Cardiac muscle cell (in vitro differentiated cells and primary cell): ENCODE results near the gene MICOS13. TPM values are rescaled to one million over a fixed set of nuclear protein-coding genes. Genes with fewer than 3 reads are reported as not detected.
A peak's percentile ranks its signal among the peaks of the same experiment; 100 is the strongest.

Experiments
- DNase-seq, 2 donors: peaks; one replicate each; pipeline versions ENCODE4 v3.0.0 to v3.0.0-alpha.2; 2010 to 2017; ENCODE audit warnings: low read depth in 1 of 2, low spot score in 1 of 2
- H3K27ac ChIP-seq: fragments of 200-600 bp; sonication (generic); 2 replicates; pipeline ENCODE4 v1.5.1; 2016
- H3K27me3 ChIP-seq: fragments of 200-600 bp; sonication (generic); 2 replicates; pipeline ENCODE4 v1.6.0; 2016; ENCODE audit warnings: control low read depth
- H3K36me3 ChIP-seq: fragments of 200-600 bp; sonication (generic); 2 replicates; pipeline ENCODE4 v1.5.1; 2016; ENCODE audit warnings: control low read depth
- H3K4me1 ChIP-seq: fragments of 200-600 bp; sonication (generic); 2 replicates; pipeline ENCODE4 v1.8.1; 2017; ENCODE audit warnings: low read depth, mild to moderate bottlenecking, mixed run types
- H3K4me3 ChIP-seq: fragments of 200-600 bp; sonication (generic); 2 replicates; pipeline ENCODE4 v1.5.1; 2016; ENCODE audit warnings: mild to moderate bottlenecking
- H3K9me3 ChIP-seq: fragments of 200-600 bp; sonication (generic); 2 replicates; pipeline ENCODE4 v1.5.1; 2017; ENCODE audit warnings: low read depth, mild to moderate bottlenecking, control low read depth
- polyA plus RNA-seq: library from polyadenylated mRNA; unstranded; fragments of >200 nt; fragmentation: Nextera tagmentation; extraction: Ambion mirVana; gene quantifications from 2 replicates; pipeline ENCODE4 v1.2.1, GENCODE V29; 2016
- total RNA-seq: library from RNA; depleted of rRNA; stranded (reverse); fragments of >200 nt; gene quantifications from 2 replicates; pipeline ENCODE4 v1.2.3, GENCODE V29; 2016
- TF ChIP-seq, protein P1 (sequence below): IDR thresholded peaks from 2 replicates; pipeline ENCODE4 v1.5.1; 2012; ENCODE audit warnings: low read depth, mild to moderate bottlenecking, low read length

The MICOS13 gene
- total and polyA plus RNA-seq, 2 experiments from 2014 or later, result 59.1 to 173 TPM

DNA sequence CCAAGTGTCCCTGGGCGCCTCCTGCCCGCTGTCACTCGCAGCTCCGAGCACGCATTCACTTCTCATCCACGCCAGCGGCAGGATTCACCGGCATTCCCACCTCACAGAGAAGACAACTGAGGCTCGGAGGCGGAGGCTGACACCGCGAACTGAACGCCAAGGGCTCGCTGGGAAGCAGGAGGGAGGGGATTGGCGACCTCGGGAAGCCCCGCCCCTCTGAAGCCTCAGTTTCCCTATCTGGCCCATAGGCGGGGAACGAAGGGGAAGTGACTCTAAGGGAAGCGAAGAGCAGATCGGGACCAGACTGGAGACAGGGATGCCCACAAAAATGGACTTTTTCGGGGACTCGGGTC is 256 bp downstream of the MICOS13 start:
- peaks cover 17% of the 10 kb centered on the region for H3K4me1 ChIP-seq
- no peaks in the 10 kb centered on the region for H3K36me3 ChIP-seq
- H3K9me3 ChIP-seq, result no peaks in the 10 kb centered on the region
- peak overlapping the region; percentile 53 for H3K4me3 ChIP-seq
- no peaks in the 10 kb centered on the region for H3K27me3 ChIP-seq
- DNase-seq, result peak in 1 of 2 donors; percentile 34
- TF ChIP-seq, protein P1, sequence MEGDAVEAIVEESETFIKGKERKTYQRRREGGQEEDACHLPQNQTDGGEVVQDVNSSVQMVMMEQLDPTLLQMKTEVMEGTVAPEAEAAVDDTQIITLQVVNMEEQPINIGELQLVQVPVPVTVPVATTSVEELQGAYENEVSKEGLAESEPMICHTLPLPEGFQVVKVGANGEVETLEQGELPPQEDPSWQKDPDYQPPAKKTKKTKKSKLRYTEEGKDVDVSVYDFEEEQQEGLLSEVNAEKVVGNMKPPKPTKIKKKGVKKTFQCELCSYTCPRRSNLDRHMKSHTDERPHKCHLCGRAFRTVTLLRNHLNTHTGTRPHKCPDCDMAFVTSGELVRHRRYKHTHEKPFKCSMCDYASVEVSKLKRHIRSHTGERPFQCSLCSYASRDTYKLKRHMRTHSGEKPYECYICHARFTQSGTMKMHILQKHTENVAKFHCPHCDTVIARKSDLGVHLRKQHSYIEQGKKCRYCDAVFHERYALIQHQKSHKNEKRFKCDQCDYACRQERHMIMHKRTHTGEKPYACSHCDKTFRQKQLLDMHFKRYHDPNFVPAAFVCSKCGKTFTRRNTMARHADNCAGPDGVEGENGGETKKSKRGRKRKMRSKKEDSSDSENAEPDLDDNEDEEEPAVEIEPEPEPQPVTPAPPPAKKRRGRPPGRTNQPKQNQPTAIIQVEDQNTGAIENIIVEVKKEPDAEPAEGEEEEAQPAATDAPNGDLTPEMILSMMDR, result no peak
- H3K27ac ChIP-seq, result peak overlapping the region; percentile 44

DNA sequence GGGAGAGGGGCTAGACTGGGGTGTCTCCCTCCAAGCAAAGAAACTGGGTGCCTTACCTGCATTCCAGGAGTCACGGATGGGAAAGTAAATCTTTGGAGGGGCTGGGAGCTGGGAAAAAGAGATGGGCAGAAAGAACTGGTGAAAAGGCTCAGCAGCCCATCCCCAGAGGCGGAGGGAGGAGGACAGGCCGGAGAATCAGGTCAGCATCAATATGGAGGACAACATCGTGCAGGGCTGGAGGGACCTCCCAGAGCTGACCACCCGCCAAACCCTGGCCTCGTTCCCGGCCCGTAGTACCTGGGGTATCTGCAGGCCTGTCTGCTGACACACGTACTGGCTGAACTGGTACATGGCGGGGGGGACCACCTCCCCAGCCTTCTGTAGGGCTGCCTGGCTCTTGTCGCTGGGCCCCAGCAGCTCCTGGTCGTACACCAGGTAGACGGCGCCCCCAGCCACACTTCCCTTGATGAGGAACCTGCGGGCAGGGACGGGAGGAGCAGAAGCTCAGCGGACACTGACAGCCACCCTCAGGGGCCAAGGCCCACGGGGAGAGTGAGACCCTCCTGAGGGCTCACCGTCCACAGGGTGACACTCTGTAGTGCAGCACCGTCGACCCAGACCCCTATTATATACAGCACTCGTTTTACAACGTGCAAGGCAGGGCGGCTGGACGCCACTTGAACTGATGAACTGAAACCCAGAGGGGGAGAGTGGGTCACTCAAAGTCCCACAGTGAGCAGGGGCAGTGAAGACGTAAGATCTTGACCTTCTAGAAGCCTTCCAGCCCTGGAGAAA is 830 bp downstream of the MICOS13 start:
- Histone ChIP-seq H3K27me3 (no peaks in the 10 kb centered on the region), H3K27ac (peak overlapping the region; percentile 44), H3K9me3 (no peaks in the 10 kb centered on the region), H3K4me3 (peak overlapping the region; percentile 53), H3K4me1 (peaks cover 23% of the 10 kb centered on the region), H3K36me3 (no peaks in the 10 kb centered on the region)
- TF ChIP-seq, protein P1, result no peak
- no peak for DNase-seq

DNA sequence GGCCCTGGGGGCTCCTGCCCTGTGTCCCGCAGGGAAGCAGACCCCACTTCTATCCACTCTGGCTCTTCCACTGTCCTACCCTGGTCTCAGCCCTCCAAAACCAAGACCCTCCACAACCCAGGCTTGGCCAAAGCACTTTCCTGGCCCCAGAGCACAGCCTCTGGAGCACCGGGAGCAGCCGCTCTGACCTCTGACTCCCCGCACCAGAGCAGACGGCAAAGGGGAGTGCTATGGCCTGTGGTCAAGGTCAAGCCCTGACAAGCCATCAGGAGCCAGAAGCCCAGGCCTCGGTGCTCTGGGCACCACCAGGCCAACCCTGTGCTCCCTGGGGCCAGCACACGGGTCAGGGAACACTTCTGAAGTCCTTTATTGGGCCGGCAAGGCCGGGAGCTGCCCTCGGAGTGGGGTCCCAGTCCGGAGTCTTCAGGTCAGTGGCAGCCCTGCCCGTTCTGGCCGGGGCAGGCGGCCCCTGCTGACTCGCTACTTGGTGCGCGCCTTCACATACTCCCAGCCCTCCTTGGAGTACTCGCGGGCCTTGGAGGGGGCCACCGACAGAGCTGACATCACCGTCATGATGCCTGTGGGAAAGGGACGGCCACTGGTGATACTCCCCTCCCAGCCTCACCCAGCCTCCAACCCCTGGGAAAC is 2.1 kb downstream of the MICOS13 start:
- DNase-seq, result no peak
- Histone ChIP-seq H3K27ac (peak overlapping the region; percentile 1), H3K4me3 (no peak overlapping the region), H3K27me3 (no peaks in the 10 kb centered on the region), H3K4me1 (peaks cover 24% of the 10 kb centered on the region), H3K36me3 (no peaks in the 10 kb centered on the region), H3K9me3 (no peaks in the 10 kb centered on the region)
- TF ChIP-seq, protein P1, result no peak

DNA sequence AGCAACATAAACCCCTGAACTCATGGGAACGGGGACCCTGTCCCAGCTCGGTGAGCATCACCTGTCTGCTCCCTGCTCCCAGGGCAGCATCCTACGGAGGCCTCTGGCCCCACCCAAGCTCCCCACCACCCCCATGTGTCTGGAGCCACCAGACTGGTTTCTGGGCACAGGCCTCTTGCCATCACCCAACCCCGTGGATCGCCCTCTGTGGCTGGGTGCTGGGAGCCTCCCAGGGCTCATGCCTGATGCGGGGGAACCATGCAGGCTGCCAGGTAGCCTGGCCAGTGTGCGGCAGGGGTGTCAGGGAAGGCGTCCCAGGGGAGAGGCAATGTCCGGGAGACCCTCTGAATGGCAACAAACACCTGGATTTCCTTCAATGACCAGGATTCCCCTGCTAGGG is 2.7 kb downstream of the MICOS13 start:
- Histone ChIP-seq H3K36me3 (no peaks in the 10 kb centered on the region), H3K9me3 (no peaks in the 10 kb centered on the region), H3K4me1 (peaks cover 24% of the 10 kb centered on the region), H3K4me3 (no peak overlapping the region), H3K27me3 (no peaks in the 10 kb centered on the region), H3K27ac (peak overlapping the region; percentile 1)
- DNase-seq, result no peak
- TF ChIP-seq, protein P1, result no peak

DNA sequence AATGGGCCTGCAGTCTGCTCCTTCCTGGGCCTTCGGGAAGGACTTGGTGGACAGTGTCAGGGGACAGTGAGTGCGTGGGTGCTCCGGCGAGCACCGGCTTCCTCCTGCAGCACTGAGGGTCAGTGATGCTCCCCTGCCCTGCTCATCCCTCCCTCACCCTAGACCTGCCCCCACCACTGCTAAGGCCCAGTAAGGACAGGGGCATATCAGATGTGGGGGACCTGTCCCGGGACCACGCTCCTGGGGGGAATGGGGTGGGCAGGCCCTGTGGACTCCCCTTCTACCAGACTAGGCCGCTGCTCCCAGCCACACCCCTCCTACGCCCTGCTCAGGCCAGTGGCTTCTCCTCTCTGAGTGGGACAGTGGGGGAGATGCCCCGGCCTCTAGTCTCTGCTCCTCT is 3.2 kb downstream of the MICOS13 start:
- Histone ChIP-seq H3K27ac (no peak overlapping the region), H3K27me3 (no peaks in the 10 kb centered on the region), H3K9me3 (no peaks in the 10 kb centered on the region), H3K36me3 (no peaks in the 10 kb centered on the region), H3K4me1 (peaks cover 24% of the 10 kb centered on the region), H3K4me3 (no peak overlapping the region)
- no peak for DNase-seq
- TF ChIP-seq, protein P1, result no peak
